GM19372 (cell line): ENCODE results near the gene AHCYL2.
A peak's percentile ranks its signal among the peaks of the same experiment; 100 is the strongest.
"Not testable (repeated sequence)": the region's sequence is repeated elsewhere in the genome, so short reads cannot be mapped to it uniquely, and the experiment has no call there.

Source experiments
- ATAC-seq: cut with Tn5 transposase; IDR thresholded peaks from one replicate; pipeline ENCODE4 v1.9.1; 2021; ENCODE audit warnings: mild to moderate bottlenecking, low read depth, moderate library complexity; ENCODE audit not compliant: unreplicated experiment

The AHCYL2 gene

DNA sequence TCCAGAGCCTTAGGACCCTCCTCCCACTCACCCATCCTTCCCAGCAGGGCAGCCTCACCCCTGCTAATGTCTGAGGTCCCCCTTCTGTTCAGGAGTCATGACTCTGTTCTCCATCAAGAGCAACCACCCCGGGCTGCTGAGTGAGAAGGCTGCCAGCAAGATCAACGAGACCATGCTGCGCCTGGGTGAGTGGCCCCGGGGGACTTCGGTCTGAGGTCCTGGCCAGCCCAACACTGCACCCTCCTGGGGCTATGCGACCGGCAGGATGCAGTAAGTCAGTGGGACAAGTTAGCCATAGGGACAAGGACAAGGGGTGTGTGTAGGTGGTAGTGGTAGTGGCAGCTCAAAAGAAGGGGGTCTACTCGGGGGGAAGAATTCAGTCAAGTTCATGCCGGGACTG lies 16.2 kb upstream of the AHCYL2 start:
- ATAC-seq, result no peak

DNA sequence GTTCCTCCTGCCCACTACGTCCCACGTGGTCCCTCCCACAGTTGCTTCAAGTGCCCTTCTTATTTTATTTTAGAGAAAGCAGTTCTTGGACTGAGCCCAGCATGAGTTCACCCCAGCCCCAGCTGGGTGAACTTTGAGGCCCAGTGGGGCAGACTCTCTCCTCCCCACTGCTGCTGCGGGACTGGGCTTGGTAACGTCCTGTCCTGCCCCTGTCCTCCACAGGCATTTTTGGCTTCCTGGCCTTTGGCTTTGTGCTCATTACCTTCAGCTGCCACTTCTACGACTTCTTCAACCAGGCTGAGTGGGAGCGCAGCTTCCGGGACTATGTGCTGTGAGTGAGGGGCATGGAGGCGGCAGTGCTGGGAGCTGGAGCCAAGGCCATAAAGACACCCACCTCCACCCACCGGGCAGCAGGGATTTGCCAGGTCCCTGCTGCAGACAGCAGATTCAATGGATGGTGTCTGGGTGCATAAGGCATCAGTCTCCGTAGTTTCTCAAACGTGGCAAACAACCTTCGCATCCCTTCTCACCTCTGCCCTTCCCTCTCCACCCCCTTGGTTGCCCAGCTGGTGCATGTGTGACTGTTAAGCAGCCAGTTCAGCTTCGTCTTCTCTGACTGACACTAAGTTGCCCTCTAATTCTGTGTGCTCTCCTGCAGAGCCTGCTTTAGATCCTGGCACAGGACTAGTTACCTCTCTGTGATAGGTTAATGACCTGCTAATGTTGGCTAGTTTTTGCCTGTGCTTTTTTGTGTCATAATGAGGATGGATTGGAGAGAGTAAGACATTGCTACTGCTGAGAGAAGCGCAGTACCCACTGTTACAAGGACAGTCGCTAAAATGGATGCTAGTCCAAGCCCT lies 15.5 kb upstream of the AHCYL2 start:
- no peak for ATAC-seq

DNA sequence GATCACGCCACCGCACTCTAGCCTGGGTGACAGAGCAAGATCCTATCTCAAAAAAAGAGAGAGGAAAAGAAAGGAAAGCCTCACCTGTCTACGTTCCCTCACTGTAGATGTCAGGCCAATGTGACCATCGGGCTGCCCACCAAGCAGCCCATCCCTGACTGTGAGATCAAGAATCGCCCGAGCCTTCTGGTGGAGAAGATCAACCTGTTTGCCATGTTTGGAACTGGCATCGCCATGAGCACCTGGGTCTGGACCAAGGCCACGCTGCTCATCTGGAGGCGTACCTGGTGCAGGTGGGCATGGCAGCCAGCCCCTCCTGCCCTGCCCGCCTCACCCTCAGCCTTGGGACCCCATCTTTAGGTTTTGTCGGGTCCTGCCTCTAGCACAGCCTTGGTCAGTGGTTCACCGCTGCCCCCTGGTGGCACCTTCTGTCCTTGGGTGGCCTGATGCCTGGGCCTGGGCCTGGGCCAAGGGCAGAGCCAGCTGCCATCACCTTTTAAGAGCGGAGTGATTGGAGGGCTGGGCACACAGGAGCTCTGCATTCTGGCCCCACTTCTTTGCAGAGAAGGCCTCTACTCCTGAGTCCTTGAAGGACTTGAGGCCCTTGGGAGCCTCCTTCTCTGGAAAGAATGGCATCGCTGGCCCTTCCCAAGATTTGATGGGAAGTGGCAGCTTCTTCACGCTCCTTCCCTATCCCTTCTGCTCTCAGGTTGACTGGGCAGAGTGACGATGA lies 14.4 kb upstream of the AHCYL2 start:
- ATAC-seq, result no peak

DNA sequence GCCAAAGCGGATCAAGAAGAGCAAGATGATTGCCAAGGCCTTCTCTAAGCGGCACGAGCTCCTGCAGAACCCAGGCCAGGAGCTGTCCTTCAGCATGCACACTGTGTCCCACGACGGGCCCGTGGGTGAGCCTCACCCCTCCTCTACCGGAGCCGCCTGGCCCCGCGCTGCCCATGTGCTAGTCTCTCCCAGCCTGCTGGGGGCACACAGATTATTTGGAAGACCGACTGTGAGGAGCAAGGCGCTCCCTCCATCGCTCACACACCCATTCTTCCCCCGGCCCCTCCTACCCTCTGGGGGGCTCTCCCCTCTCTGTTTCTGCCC lies 13.9 kb upstream of the AHCYL2 start:
- ATAC-seq, result no peak

DNA sequence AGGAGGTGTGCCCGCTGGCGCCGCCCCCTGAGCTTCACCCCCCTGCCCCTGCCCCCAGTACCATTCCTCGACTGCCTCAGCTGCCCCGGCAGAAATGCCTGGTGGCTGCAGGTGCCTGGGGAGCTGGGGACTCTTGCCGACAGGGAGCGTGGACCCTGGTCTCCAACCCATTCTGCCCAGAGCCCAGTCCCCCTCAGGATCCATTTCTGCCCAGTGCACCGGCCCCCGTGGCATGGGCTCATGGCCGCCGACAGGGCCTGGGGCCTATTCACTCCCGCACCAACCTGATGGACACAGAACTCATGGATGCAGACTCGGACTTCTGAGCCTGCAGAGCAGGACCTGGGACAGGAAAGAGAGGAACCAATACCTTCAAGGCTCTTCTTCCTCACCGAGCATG lies 12.7 kb upstream of the AHCYL2 start:
- no peak for ATAC-seq

DNA sequence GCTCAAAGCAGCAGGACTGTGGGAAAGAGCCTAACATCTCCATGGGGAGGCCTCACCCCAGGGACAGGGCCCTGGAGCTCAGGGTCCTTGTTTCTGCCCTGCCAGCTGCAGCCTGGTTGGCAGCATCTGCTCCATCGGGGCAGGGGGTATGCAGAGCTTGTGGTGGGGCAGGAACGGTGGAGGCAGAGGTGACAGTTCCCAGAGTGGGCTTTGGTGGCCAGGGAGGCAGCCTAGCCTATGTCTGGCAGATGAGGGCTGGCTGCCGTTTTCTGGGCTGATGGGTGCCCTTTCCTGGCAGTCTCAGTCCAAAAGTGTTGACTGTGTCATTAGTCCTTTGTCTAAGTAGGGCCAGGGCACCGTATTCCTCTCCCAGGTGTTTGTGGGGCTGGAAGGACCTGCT lies 12.2 kb upstream of the AHCYL2 start:
- ATAC-seq, result no peak

DNA sequence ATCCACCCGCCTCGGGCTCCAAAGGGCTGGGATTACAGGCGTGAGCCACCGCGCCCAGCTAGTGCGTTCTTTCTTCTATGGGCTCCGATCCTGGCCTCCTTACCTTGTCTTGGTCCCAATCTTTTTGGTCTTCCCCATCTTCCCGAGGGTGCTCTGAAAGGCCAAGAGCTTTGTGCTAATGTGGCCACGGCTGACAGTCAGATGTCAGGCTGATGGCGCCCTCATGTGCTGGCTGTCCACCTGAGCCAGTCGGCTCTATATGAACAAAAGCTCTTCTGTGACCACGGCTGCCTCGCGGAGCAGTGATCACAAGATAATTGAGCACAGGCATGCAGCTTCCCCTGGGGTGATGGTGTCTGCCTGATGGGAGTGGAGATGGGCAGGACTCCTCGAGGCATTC lies 11.0 kb upstream of the AHCYL2 start:
- ATAC-seq, result no peak

DNA sequence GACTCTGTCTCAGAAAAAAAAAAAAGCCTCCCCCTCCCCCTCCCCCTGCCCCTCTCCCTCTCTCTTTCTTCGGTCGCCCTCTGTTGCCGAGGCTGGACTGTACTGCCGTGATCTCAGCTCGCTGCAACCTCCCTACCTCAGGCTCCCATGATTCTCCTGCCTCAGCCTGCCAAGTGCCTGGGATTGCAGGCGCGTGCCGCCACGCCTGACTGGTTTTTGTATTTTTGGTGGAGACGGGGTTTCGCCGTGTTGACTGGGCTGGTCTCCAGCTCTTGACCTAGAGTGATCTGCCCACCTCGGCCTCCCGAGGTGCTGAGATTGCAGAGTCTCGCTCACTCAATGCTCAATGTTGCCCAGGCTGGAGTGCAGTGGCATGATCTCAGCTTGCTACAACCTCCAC lies 9.1 kb upstream of the AHCYL2 start:
- not testable (repeated sequence) for ATAC-seq

DNA sequence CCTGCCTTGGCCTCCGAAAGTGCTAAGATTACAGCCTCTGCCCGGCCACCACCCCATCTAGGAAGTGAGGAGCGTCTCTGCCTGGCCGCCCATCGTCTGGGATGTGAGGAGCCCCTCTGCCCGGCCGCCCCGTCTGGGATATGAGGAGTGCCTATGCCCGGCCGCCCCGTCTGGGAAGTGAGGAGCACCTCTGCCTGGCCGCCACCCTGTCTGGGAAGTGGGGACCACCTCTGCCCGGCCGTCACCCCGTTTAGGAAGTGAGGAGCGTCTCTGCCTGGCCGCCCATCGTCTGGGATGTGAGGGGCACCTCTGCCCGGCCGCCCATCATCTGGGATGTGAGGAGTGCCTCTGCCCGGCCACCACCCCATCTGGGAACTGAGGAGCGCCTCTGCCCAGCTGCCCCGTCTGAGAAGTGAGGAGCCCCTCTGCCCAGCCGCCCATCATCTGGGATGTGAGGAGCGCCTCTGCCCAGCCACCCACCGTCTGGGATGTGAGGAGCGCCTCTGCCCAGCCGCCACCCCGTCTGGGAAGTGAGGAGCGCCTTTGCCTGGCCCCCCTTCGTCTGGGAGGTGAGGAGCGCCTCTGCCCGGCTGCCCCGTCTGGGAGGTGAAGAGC lies 8.6 kb upstream of the AHCYL2 start:
- ATAC-seq, result not testable (repeated sequence)

DNA sequence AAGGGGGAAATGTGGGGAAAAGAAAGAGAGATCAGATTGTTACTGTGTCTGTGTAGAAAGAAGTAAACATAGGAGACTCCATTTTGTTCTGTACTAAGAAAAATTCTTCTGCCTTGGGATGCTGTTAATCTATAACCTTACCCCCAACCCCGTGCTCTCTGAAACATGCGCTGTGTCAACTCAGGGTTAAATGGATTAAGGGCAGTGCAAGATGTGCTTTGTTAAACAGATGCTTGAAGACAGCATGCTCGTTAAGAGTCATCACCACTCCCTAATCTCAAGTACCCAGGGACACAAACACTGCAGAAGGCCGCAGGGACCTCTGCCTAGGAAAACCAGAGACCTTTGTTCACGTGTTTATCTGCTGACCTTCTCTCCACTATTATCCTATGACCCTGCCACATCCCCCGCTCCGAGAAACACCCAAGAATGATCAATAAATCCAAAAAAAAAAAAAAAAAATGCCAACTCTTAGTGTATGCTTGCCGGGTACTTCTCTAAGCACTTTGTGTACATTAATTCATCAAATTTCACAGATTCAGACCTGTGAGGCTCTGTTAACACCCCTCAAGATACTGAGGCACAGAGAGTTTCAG lies 7.9 kb upstream of the AHCYL2 start:
- not testable (repeated sequence) for ATAC-seq

DNA sequence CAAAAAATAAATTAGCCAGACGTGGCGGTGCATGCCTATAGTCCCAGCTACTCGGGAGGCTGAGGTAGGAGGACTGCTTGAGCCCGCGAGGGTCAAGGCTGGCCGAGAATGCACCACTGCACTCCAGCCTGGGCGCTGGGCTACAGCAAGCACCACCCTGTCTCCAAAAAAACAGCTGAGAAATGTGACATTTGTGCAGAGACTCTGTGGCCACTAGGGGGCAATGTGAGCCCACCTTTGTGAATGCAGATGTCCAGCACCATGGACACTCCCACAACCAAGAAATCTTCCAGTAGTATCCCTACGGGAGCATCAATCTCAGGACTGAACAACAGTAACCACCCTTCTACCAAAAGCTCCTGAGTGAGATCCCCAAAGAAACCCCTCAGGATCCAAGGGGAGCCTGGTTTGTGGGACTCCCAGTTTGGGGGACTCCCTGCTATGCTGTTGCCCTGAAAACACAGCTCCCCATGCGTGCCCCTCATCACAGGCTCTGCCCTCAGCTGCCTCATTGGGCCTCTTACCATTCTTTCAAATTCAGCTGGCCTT lies 6.2 kb upstream of the AHCYL2 start:
- ATAC-seq, result peak; percentile 57

DNA sequence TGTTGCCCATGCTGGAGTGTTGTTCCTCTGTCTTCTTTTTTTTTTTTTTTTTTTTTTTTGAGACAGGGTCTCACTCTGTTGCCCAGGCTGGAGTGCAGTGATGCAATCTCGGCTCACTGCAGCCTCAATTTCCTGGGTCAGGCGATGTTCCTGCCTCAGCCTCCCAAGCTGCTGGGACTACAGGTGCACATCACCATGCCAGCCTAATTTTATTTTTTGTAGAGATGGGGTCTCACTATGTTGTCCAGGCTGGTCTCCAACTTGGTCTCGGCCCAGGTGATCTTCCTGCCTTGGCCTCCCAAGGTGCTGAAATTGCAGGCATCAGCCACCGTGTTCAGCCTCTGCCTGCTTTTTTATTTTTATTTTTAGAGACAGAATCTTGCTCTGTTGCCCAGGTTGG lies 5.7 kb upstream of the AHCYL2 start:
- not testable (repeated sequence) for ATAC-seq

DNA sequence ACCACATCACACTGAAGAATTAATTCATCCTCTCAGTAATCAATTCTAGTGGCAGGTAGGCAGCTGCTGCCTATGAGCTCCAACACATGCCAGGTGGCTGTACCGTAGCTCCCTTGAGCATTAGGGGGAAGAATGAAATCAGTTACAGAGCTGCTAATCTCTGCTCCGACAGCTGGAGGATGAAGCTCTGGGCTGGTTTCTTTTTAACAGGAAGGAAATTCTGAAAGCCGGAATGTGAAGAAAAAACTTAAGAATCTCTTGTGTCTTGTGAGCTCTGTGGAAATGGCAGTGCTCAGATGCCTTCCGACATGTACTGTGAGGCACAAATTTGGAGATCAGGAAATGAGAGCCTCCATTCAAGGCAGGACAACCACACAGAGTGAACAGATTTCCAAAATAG lies 2.8 kb upstream of the AHCYL2 start:
- ATAC-seq, result no peak

DNA sequence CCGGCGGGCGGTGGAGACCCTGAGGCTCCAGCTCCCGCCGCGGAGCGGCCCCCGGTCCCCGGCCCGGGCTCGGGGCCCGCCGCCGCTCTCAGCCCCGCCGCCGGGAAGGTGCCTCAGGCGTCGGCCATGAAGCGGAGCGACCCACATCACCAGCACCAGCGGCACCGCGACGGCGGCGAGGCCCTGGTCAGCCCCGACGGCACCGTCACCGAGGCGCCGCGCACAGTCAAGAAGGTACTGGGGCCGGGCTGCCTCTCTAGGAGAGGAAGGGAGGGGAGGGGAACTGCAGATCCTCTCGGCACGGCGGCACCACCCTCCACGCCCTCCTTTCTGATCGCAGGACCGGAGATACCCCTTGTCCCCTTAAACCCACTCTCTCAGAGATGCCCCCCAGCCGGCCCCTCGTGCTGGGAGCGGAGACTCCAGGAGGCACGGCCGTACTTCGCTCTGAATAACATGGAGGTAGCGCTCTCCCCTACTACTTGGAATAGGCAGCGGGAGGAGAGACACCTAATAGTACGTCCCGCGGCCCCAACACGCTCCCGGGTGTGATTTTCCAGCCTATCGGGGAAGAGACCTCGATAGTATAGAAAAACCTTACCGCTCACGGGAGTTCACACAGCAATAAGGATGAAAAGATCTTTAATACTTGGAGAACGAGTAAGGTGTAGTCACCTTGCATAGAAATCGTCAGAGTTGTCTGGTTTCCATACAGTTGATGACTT lies 538 bp downstream of the AHCYL2 start:
- peak; percentile 29 for ATAC-seq

DNA sequence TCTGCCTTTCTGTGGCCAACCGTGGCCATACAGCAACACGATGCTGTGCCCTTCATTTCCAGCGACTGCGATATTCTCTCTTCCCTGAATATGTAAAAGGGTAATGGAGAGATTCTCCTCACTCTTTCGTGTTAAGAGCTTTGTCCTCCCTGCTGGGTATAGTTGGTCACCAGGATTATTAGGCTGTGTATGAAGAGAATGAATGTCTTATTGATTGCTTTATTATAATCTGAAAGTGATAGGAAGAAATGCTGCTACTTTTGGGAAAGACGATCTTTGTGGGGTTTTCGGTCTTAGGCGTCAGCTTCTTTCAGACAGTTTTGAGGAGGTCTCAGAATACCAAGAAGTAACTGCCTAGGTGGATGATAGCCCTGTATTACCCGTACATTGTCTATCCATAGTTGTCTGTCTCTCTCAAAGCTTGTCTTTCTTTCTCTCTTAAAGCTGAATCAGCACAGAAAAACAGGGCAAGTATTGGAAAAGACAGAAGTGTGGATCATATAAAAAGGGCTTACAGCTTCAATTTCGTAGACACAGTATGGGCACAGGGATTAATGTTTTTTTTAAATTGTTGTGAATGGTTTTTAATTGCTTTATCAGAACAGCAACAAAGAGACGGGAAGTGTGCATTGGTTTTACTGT lies 1.2 kb downstream of the AHCYL2 start:
- ATAC-seq, result no peak

DNA sequence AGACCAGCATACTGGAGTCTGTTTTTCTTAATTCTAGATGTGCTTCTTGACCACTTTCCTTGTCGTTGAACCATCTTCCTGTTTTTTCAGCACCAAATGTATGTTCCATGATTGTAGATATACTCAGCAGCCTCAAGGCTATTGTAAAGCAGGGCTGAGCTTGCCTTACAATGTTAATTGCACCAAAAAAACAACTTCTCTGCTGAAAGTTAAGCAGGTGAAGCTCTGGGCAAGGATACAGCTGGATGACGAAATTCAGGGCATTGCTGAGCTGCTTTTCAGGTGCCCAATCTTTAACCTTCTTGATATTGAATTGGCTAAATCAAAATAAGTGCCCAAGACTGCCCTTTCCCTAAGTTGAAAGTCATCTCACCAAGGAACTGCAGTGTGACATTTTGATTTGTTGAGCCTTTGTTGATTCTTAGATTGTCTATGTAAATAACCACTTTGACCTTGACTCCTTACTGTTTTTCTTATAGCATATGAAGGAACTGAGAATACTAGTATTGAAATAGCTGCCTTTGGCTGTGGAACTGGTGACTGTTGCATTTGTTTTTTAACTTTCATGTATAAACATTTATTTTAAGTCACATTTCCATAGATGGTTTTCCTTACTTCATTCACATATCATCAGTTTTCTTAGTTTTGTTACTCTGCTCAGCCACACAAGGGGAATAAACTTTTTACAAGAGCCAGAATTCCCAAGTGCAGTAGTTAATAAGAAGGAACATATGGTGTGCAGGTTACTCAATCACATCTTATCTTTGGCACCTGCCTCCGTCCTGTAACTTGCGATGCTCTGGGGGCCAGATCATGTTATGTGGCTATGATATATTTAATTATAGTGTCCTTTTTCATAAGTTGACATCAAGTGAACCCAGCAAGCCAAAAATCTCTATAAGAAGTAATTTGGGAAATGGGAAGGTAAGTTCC lies 3.1 kb downstream of the AHCYL2 start:
- ATAC-seq, result no peak

DNA sequence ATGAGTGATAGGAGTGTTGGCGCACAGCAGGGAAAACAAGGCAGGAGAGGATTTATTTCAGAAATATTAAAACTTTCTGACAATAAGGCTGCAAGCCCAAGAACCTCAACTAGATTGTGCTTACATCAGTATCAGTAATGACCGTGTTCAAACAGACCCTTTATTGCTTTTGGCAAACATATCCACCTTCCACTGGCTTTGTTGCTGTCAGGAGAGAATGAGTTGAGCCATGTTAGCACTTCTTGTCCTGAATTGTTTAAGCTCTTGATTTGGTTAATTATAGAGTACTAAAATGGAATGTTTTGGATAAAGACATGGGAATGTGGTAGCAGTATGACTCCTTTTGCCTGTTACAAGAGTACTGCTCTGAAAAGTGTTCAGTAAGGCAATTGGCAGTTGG lies 3.8 kb downstream of the AHCYL2 start:
- no peak for ATAC-seq

DNA sequence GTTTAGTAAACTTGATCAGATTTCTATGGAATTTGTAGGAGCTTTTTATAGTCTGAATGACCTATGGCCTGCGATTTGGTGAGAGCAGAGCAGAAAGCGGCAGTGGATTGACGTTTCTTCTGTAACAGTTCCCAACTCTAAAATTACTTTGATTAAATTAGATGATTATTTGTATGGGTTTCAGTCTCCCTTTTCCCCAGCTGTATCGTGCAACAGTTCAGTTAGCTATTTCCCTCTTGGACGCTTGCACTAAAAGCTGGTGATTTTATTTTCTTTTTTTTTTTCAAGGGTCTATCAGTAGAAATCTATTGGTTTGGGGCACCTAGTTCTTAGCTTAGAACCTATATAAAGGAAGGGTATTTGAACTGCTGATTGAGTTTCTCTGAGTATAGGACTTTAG lies 6.8 kb downstream of the AHCYL2 start:
- no peak for ATAC-seq

DNA sequence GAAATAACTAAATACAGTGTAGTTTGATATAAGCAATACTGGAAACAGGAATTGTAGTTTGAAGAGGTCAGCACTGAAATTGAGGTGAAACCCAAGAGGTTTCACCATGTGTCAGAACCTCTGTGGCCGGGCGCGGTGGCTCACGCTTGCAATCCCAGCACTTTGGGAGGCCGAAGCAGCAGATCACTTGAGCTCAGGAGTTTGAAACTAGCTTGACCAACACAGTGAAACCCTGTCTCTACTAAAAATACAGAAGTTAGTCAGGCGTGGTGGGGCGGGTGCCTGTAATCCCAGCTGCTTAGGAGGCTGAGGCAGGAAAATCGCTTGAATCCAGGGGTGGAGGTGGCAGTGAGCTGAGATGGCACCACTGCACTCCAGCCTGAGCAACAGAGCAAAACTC lies 13.7 kb downstream of the AHCYL2 start:
- ATAC-seq, result no peak
